Adrenal gland (tissue), 5 donors: ENCODE measurements around the gene NDUFA8.

Experiments
- CTCF ChIP-seq, 6 experiments: fragments of 450-650 bp in 4 of 6; fragments of 200-600 bp in 2 of 6; sonication (generic) in 1 of 6; IDR thresholded peaks; 1 replicate in 5 of 6; 2 replicates in 1 of 6; pipeline versions ENCODE4 v1.5.1 to v1.8.0; 2016 to 2021; ENCODE audit warnings: antibody characterized with exemption in 6 of 6, mild to moderate bottlenecking in 2 of 6, moderate library complexity in 1 of 6
- POLR2A ChIP-seq, 2 donors: fragments of 450-650 bp; IDR thresholded peaks; one replicate each; pipeline ENCODE4 v1.6.1; 2017; ENCODE audit warnings: antibody characterized with exemption in 2 of 2, mild to moderate bottlenecking in 2 of 2, moderate library complexity in 1 of 2
- donor health status: DM: no; HTN: no; CAD: no.

- TF ChIP-seq CTCF (IDR thresholded peaks at IDR 0.05) (no peak), POLR2A (IDR thresholded peaks at IDR 0.05) (no peak)
These were observed 38.3 kb upstream of the NDUFA8 start for GRCh38 chr9:122197882-122198281.
